ENCODE results near the gene MAP6D1.
"Not testable (repeated sequence)": the region's sequence is repeated elsewhere in the genome, so short reads cannot be mapped to it uniquely, and the experiment has no call there.

MAP6D1 gene

GRCh38 chr3:183796372-183796771 is 29.0 kb downstream of the MAP6D1 start:
- no peak for DNase-seq

GRCh38 chr3:183794452-183794851 is 30.9 kb downstream of the MAP6D1 start:
- no peak for DNase-seq

- no peak for DNase-seq
Measured at GRCh38 chr3:183792976-183793375, 32.4 kb downstream of the MAP6D1 start.

GRCh38 chr3:183790700-183791099 is 34.7 kb downstream of the MAP6D1 start:
- DNase-seq: no peak

GRCh38 chr3:183789826-183790225 is 35.6 kb downstream of the MAP6D1 start:
- no peak for DNase-seq

- not testable (repeated sequence) for DNase-seq
Measured at GRCh38 chr3:183784503-183784902, 40.9 kb downstream of the MAP6D1 start.

GRCh38 chr3:183782576-183783276 is 42.7 kb downstream of the MAP6D1 start:
- no peak for DNase-seq

GRCh38 chr3:183781246-183781645 is 44.1 kb downstream of the MAP6D1 start:
- DNase-seq: no peak

- no peak for DNase-seq
Measured at GRCh38 chr3:183779896-183780465, 45.4 kb downstream of the MAP6D1 start.

GRCh38 chr3:183777016-183777618 is 48.3 kb downstream of the MAP6D1 start:
- DNase-seq: no peak

- DNase-seq: not testable (repeated sequence)
Measured at GRCh38 chr3:183776451-183776850, 48.9 kb downstream of the MAP6D1 start.

- DNase-seq: no peak
Measured at GRCh38 chr3:183775781-183776180, 49.6 kb downstream of the MAP6D1 start.

- no peak for DNase-seq
Measured at GRCh38 chr3:183774631-183775030, 50.7 kb downstream of the MAP6D1 start.

GRCh38 chr3:183769453-183769852 is 55.9 kb downstream of the MAP6D1 start:
- no peak for DNase-seq

- DNase-seq: no peak
Measured at GRCh38 chr3:183768114-183768513, 57.3 kb downstream of the MAP6D1 start.

- peak; percentile 55 to 61 for DNase-seq
Measured at GRCh38 chr3:183766745-183767606, 58.4 kb downstream of the MAP6D1 start.

- DNase-seq: no peak
Measured at GRCh38 chr3:183766107-183766506, 59.3 kb downstream of the MAP6D1 start.

Data from NCI-H446 (cell line).